BLaER1 treated with 17β-estradiol and CSF1 and Interleukin-3, amounts not matched to agents 10 nM and 100 nM (cell line): ENCODE results near the gene CTXN1.

Source experiments
- H3K27ac ChIP-seq, 11 experiments: shearing (Covaris generic); formaldehyde crosslinking; 2 replicates each; pipeline ENCODE4 v1.8.1; 2022
- H3K27me3 ChIP-seq, 11 experiments: shearing (Covaris generic); formaldehyde crosslinking; 2 replicates each; pipeline ENCODE4 v1.8.1; 2022
- H3K36me3 ChIP-seq, 11 experiments: shearing (Covaris generic); formaldehyde crosslinking; 2 replicates each; pipeline ENCODE4 v1.8.1; 2022
- H3K4me1 ChIP-seq, 10 experiments: shearing (Covaris generic); formaldehyde crosslinking; 2 replicates each; pipeline ENCODE4 v1.8.1; 2022
- H3K4me2 ChIP-seq, 11 experiments: shearing (Covaris generic); formaldehyde crosslinking; 2 replicates each; pipeline ENCODE4 v1.8.1; 2022
- H3K4me3 ChIP-seq, 10 experiments: shearing (Covaris generic); formaldehyde crosslinking; 2 replicates each; pipeline ENCODE4 v1.8.1; 2022
- H3K9ac ChIP-seq, 11 experiments: shearing (Covaris generic); formaldehyde crosslinking; 2 replicates each; pipeline ENCODE4 v1.8.1; 2022
- H3K9me3 ChIP-seq, 11 experiments: shearing (Covaris generic); formaldehyde crosslinking; replicated peaks in 1 of 11; 2 replicates each; pipeline ENCODE4 v1.8.1; 2022
- H4K20me1 ChIP-seq, 11 experiments: shearing (Covaris generic); formaldehyde crosslinking; 2 replicates each; pipeline ENCODE4 v1.8.1; 2022
- Cebpa-rat ChIP-seq, 11 experiments: shearing (Covaris generic); IDR thresholded peaks; 2 replicates each; pipeline ENCODE4 v1.8.1; 2022

The CTXN1 gene

GRCh38 chr19:7883105-7883504, 42.8 kb downstream of the CTXN1 start:
- H3K4me3 ChIP-seq, result no peak overlapping the region
- no peaks in the 10 kb centered on the region for H4K20me1 ChIP-seq
- TF ChIP-seq Cebpa-rat (IDR thresholded peaks at IDR 0.05), result no peak

GRCh38 chr19:7881910-7882309, 44.0 kb downstream of the CTXN1 start:
- Histone ChIP-seq H3K9ac (no peak overlapping the region), H3K9me3 (0 out of 22 replicates have a peak, but pooled peaks cover 0 to 4% (median 0%) of the 10 kb centered on the region in 11 experiments), H3K27me3 (no peaks in the 10 kb centered on the region), H3K4me3 (no peak overlapping the region), H3K36me3 (no peaks in the 10 kb centered on the region), H3K4me2 (no peak overlapping the region), H3K27ac (no peak overlapping the region), H4K20me1 (no peaks in the 10 kb centered on the region), H3K4me1 (peaks cover 12 to 43% (median 30%) of the 10 kb centered on the region in 10 experiments)
- TF ChIP-seq Cebpa-rat (IDR thresholded peaks at IDR 0.05), result no peak

More at GRCh38 chr19:7883105-7883504, 42.8 kb downstream of the CTXN1 start:
- Histone ChIP-seq H3K9ac (no peak overlapping the region), H3K36me3 (no peaks in the 10 kb centered on the region), H3K27me3 (peaks cover 0 to 9% (median 4%) of the 10 kb centered on the region in 11 experiments; a peak in 11 of 22 replicates), H3K9me3 (0 out of 22 replicates have a peak, but pooled peaks cover 0 to 4% (median 0%) of the 10 kb centered on the region in 11 experiments), H3K4me1 (peaks cover 12 to 43% (median 30%) of the 10 kb centered on the region in 10 experiments), H3K27ac (no peak overlapping the region), H3K4me2 (peak overlapping the region in 4 of 11 experiments; percentile 5 to 60 (median 30); a peak in 1 of 22 replicates)

GRCh38 chr19:7879836-7880235, 46.1 kb downstream of the CTXN1 start:
- H3K9ac ChIP-seq, result no peak overlapping the region
- H3K36me3 ChIP-seq, result no peaks in the 10 kb centered on the region
- peaks cover 12 to 38% (median 31%) of the 10 kb centered on the region in 10 experiments for H3K4me1 ChIP-seq
- H4K20me1 ChIP-seq, result no peaks in the 10 kb centered on the region
- peaks cover 0 to under 1% (median 0%) of the 10 kb centered on the region in 11 experiments; a peak in 2 of 22 replicates for H3K27me3 ChIP-seq
- 0 out of 22 replicates have a peak, but pooled peaks cover 0 to 4% (median 0%) of the 10 kb centered on the region in 11 experiments for H3K9me3 ChIP-seq
- H3K27ac ChIP-seq, result no peak overlapping the region
- no peak overlapping the region for H3K4me3 ChIP-seq
- peak overlapping the region in 4 of 11 experiments; percentile 12 to 60 (median 57); a peak in 4 of 22 replicates for H3K4me2 ChIP-seq
- TF ChIP-seq Cebpa-rat (IDR thresholded peaks at IDR 0.05), result no peak

- peak overlapping the region in 1 of 11 experiments; percentile 41; a peak in 2 of 22 replicates for H3K9ac ChIP-seq
- no peaks in the 10 kb centered on the region for H3K36me3 ChIP-seq
- H3K9me3 ChIP-seq, result 0 out of 22 replicates have a peak, but pooled peaks cover 0 to 4% (median 0%) of the 10 kb centered on the region in 11 experiments
- peak overlapping the region in 8 of 11 experiments; percentile 12 to 60 (median 46); a peak in 12 of 22 replicates for H3K4me2 ChIP-seq
- H3K4me3 ChIP-seq, result no peak overlapping the region
- H3K27ac ChIP-seq, result peak overlapping the region in 2 of 11 experiments; percentile 31 to 32; a peak in 3 of 22 replicates
- no peak for TF ChIP-seq Cebpa-rat (IDR thresholded peaks at IDR 0.05)
- peaks cover 16 to 43% (median 36%) of the 10 kb centered on the region in 10 experiments for H3K4me1 ChIP-seq
- no peaks in the 10 kb centered on the region for H4K20me1 ChIP-seq
- H3K27me3 ChIP-seq, result peaks cover 0 to 6% (median 0%) of the 10 kb centered on the region in 11 experiments; a peak in 8 of 22 replicates
These were observed 46.7 kb downstream of the CTXN1 start for GRCh38 chr19:7879111-7879807.

- H3K4me1 ChIP-seq, result peaks cover 19 to 44% (median 41%) of the 10 kb centered on the region in 10 experiments
- no peak overlapping the region for H3K4me2 ChIP-seq
- H4K20me1 ChIP-seq, result peaks cover 0 to 7% (median 0%) of the 10 kb centered on the region in 11 experiments; a peak in 1 of 22 replicates
- H3K27ac ChIP-seq, result no peak overlapping the region
- no peak for TF ChIP-seq Cebpa-rat (IDR thresholded peaks at IDR 0.05)
- no peak overlapping the region for H3K4me3 ChIP-seq
- H3K36me3 ChIP-seq, result no peaks in the 10 kb centered on the region
- 0 out of 22 replicates have a peak, but pooled peaks cover 0 to 4% (median 0%) of the 10 kb centered on the region in 11 experiments for H3K9me3 ChIP-seq
- peaks cover 0 to 21% (median 0%) of the 10 kb centered on the region in 11 experiments; a peak in 10 of 22 replicates for H3K27me3 ChIP-seq
- H3K9ac ChIP-seq, result no peak overlapping the region
These were observed 48.6 kb downstream of the CTXN1 start for GRCh38 chr19:7877249-7877836.

GRCh38 chr19:7874897-7875273, 51.0 kb downstream of the CTXN1 start:
- peak overlapping the region; percentile 85 to 99 (median 98) for H3K4me2 ChIP-seq
- peaks cover 0 to 23% (median 9%) of the 10 kb centered on the region in 11 experiments; a peak in 12 of 22 replicates for H4K20me1 ChIP-seq
- peaks cover 31 to 60% (median 55%) of the 10 kb centered on the region in 10 experiments for H3K4me1 ChIP-seq
- H3K9me3 ChIP-seq, result no peaks in the 10 kb centered on the region
- no peak for TF ChIP-seq Cebpa-rat (IDR thresholded peaks at IDR 0.05)
- peak overlapping the region in 9 of 10 experiments; percentile 66 to 77 (median 69); a peak in 17 of 20 replicates for H3K4me3 ChIP-seq
- no peaks in the 10 kb centered on the region for H3K36me3 ChIP-seq
- peak overlapping the region in 3 of 11 experiments; percentile 8 to 63 (median 54); a peak in 4 of 22 replicates for H3K27ac ChIP-seq
- peaks cover 0 to 21% (median 0%) of the 10 kb centered on the region in 11 experiments; a peak in 10 of 22 replicates for H3K27me3 ChIP-seq
- H3K9ac ChIP-seq, result peak overlapping the region in 9 of 11 experiments; percentile 46 to 85 (median 71); a peak in 14 of 22 replicates
